ENCODE data around the gene AKAP8.

- TF ChIP-seq, protein P1, sequence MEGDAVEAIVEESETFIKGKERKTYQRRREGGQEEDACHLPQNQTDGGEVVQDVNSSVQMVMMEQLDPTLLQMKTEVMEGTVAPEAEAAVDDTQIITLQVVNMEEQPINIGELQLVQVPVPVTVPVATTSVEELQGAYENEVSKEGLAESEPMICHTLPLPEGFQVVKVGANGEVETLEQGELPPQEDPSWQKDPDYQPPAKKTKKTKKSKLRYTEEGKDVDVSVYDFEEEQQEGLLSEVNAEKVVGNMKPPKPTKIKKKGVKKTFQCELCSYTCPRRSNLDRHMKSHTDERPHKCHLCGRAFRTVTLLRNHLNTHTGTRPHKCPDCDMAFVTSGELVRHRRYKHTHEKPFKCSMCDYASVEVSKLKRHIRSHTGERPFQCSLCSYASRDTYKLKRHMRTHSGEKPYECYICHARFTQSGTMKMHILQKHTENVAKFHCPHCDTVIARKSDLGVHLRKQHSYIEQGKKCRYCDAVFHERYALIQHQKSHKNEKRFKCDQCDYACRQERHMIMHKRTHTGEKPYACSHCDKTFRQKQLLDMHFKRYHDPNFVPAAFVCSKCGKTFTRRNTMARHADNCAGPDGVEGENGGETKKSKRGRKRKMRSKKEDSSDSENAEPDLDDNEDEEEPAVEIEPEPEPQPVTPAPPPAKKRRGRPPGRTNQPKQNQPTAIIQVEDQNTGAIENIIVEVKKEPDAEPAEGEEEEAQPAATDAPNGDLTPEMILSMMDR (IDR thresholded peaks at IDR 0.05; ENCODE audit: poor library complexity) = no peak
- no peak for TF ChIP-seq EZH2 (IDR thresholded peaks at IDR 0.05; ENCODE audit: borderline replicate concordance)
- no peak for TF ChIP-seq EZH2phosphoT487 (IDR thresholded peaks at IDR 0.05; ENCODE audit: low read depth, severe bottlenecking, unreplicated experiment)
These were observed 21.7 kb downstream of the AKAP8 start for GRCh38 chr19:15357906-15358305.
